Stimulated activated CD8-positive, alpha-beta memory T cell treated with anti-CD3 and anti-CD28 coated beads, Interleukin-4, amount 100 ng/mL, for 4 hours (primary cell): Measurements from ENCODE around the gene COPG2.
"Not testable (repeated sequence)": the region's sequence is repeated elsewhere in the genome, so short reads cannot be mapped to it uniquely, and the experiment has no call there.

Source experiments
- DNase-seq, 2 donors: peaks; one replicate each; pipeline ENCODE4 v3.0.0-alpha.2; 2020; ENCODE audit warnings: low read depth in 2 of 2, low spot score in 1 of 2

Gene COPG2

DNA sequence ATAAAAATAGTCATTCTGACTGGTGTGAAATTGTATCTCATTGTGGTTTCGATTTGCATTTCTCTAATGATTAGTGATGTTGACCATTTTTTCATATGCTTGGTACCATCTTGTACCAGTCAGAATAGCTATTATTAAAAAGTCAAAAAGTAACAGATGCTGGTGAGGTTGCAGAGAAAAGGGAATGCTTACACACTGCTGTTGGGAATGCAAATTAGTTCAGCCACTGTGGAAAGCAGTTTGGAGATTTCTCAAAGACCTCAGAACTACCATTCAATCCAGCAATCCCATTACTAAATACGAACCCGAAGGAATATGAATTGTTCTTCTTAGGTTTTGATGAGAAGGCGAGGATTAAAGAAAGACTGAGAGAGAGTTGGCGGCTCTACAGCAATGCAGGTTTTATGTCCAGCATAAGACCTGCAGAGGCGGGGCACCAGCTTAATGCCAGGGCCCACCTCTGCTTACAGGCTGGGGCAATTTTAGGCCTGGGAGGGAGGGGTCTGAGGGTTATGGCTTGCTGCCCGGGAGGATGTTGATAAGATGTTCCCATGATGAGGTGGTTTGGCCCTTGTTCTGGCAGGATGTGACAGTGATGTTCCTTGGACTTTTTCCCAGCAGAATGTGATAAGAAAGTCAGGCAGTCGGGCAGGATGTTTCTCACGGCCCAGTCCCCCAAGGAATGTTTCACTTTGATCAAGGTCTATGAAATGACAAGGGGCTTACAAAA lies 102.2 kb downstream of the COPG2 start:
- no peak for DNase-seq

DNA sequence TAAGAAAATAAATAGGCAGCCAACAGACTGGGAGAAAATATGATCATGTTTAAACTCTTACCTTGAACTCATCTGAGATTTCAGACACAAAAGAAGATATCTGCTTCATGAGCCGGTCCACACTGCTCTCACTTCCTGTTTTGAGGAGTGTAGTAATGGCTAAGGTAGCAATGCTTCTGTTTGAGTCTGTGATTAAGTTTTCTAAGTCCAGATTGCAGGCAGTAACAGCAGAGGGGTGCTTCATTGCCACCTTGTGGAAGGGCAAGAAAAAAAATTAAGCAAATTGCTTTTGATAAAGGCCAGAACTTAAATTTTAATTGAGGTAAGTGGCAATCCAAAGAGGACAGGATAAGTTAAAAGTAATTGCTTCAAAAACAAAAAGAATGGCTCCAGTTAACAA lies 107.6 kb downstream of the COPG2 start:
- DNase-seq = no peak

DNA sequence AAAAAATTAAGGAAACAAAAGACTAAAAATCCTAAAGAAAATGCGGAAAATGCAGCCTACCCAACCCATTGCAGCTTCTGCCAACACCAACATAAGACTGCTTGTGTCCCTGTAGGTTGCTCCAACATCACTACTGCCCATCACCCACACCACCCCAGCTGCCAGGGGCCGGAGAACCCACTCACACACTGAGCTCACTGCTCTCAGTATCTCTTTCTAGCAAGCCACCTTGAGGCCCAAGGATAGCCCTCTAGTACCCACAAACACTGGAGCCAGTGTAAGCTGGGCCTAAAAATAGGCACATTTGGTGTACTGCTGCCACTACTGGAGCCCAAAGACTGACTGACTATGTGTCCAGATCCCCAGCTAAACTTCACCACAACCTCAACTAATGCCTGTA lies 109.4 kb downstream of the COPG2 start:
- no peak for DNase-seq

GRCh38 chr7:130554481-130554880 lies 114.1 kb downstream of the COPG2 start:
- no peak for DNase-seq

GRCh38 chr7:130553398-130554029 lies 115.0 kb downstream of the COPG2 start:
- DNase-seq = no peak

DNA sequence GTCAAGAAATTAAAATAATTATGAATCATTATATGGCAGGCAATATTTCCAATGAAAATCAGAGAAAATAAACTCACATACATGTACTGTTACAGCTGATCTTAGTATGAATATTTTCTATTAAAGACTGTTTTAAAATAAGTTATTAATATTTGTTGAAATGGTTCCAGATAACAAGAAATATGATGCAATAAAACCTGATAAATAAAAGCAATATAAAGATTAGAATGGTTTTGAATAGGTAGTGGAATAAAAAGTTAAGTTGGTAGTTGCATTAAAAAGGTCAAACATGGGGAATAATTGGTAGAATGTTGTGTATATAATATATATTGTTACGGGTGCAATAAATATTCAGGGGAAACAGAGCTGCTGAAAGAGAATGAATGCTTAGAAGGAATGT lies 124.2 kb downstream of the COPG2 start:
- DNase-seq = no peak

DNA sequence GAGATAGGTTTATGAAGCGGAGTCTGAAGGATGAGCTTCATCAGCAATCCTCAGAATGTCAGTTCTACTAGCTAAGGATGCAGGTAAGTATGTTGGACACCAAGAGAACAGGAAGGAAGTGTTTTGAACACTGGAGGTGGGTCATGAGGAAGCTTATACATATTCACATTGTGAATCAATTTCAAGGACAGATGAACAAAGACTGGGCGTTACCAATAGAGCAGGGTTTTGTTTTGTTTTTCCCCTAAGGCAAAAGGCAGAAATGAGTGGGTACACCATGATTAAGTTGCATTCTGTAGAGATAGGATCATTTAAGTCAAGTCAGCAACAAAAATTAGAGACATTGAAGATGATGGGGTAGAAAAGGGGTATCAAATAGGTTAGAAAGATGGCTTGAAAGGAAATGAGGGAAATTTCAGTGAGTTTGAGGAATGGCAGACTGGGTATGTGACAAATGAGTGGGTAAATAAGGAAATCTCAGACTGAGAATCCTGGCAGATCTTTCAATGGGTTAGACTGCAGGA lies 125.0 kb downstream of the COPG2 start:
- DNase-seq = no peak

DNA sequence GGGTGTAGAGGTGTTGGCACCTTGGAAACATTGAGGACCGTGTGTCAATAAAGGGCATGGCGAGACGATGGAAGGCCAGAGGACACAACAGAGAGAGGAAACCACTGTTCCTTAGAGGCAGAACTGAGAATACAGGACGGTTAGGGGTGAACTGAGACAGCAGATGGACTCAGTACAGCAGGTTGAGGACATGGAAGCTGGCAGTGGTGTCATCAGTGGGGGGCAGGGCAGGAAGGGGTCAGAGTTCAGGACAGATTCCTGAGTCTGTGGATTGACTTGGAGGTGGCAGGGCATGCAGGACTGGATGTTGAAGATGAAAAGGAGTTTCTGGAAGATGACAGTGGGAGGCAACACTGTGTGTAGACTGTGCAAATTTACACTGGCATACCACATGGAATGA lies 126.3 kb downstream of the COPG2 start:
- DNase-seq = not testable (repeated sequence)

DNA sequence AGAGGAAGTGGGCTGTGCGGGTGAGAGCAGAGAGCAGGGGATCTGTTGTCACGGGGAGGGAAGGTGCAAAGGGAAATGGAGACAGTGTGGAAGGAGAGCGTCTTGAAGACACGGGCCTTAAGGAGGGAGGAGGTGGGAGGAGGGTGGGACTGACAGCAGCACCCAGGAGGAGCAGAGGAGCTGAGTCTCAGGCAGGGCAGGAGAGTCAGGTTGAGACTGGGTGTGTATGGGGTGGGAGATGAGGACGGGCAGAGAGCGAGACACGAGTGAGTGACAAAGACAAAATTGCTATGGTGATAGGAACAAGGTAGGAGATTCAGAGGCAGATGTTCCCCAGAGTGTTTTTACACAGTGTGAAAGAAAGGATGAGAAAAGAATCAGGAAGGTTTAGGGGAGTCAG lies 127.3 kb downstream of the COPG2 start:
- DNase-seq = not testable (repeated sequence)

DNA sequence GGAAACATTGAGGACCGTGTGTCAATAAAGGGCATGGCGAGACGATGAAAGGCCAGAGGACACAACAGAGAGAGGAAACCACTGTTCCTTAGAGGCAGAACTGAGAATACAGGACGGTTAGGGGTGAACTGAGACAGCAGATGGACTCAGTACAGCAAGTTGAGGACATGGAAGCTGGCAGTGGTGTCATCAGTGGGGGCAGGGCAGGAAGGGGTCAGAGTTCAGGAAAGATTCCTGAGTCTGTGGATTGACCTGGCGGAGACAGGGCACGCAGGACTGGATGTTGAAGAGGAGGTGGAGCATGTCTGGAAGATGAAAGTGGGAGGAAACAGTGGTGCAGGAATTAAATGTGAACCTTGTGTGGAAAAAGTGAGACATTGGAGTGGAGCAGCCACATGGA lies 130.7 kb downstream of the COPG2 start:
- not testable (repeated sequence) for DNase-seq

- no peak for DNase-seq
Measured at GRCh38 chr7:130529417-130529816, 139.1 kb downstream of the COPG2 start.

DNA sequence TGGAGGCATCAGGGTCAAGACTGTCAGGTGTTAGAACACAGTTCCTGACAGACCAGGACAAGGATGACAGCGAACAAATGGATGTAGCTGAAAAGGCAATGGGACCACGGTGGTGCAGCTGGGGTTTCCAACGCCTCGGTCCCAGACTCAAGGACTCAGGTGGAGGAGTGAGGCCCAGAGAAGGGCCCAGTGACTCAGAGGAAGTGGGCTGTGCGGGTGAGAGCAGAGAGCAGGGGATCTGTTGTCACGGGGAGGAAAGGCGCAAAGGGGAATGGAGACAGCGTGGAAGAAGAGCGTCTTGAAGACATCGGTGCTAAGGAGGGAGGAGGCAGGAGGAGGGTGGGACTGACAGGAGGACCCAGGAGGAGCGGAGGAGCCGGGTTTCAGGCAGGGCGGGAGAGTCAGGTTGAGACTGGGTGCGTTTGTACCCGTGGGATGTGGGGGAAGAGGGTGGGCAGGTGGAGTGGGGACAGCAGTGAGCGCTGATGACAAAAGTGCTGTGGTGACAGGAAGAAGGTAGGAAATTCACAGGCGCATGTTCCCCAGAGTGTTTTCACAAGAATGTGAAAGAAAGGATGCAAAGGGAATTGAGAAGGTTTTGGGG lies 140.7 kb downstream of the COPG2 start:
- not testable (repeated sequence) for DNase-seq

DNA sequence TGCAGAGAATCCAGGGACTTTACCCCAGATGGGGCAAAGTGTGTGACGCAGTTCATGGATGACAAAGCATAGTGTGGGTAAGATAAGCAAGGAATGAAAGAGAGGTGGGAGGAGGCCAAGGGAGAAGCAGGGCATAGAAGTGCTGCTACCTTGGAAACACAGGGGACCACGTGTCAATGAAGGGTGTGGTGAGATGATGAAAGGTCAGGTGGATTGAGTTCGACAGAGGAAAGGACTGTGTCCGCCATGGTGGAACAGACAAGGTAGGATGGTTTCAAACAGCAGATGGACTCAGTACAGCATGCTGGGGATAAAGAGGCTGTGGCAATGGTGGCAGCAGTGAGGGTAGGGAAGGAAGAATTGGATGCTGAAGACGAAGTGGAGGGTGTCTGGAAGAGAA lies 143.9 kb downstream of the COPG2 start:
- no peak for DNase-seq

GRCh38 chr7:130523519-130524125 lies 144.9 kb downstream of the COPG2 start:
- not testable (repeated sequence) for DNase-seq

DNA sequence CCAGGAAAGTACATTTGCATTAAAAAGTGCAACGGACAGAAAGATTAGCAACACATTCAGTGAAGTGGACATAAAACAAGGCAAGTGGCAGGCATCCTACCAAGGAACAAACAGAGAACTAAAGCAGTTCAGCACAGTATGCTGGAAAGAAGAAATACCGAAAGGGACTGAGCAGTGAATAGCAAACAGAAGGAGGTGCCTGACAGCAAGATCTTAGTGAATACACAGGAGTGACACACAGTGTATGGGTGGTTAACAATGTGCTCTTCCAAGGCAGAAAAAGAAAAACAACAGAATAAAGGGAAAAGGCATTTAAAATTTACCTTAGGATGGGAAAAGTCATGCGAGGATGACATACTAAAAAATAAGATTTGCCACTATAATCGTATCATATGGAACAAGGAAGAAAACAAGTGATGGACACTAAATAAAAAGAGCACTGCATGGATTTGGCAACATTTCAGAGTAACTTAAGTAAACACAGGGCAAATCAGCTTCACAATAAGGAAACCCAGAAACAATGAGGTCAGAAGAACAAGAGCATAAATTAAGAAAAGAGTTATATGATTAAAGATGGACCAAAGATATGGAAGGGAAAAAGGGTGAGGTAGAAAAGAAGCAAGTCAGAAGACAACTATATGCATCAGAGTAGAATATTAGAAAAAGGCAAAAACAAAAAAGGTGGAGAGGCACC lies 147.1 kb downstream of the COPG2 start:
- no peak for DNase-seq

DNA sequence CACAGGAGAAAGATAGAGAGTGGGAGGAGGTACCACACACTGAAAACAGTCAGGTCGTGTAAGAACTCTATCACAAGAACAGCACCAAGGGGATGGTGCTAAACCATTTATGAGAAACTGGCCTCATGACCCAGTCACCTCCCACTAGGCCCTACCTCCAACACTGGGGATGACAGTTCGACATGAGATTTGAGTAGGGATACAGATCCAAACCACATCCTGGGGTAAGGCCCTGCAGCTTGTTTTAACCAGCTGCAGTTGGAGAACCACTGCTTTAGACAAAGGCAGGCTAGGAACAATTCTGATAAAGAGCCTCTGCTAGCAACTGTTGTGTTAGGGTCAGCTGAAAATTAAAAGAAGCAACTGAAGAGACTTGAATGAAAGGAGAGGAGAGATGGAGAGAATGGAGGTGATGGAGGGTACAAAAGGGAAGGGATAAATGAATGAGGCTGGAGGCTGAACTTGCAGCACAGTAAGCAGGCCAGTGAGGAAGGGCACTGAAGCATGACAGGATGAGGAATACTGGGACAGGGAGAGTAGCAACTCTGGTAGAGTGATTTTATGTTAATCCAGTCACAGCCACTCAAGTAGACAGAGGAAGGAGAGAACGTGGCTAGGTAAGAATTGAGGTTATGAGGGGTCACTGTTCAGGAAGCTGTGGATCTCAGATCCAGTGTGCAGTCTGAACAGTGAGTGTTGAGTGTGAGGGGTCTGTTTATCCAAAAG lies 153.1 kb downstream of the COPG2 start:
- no peak for DNase-seq

DNA sequence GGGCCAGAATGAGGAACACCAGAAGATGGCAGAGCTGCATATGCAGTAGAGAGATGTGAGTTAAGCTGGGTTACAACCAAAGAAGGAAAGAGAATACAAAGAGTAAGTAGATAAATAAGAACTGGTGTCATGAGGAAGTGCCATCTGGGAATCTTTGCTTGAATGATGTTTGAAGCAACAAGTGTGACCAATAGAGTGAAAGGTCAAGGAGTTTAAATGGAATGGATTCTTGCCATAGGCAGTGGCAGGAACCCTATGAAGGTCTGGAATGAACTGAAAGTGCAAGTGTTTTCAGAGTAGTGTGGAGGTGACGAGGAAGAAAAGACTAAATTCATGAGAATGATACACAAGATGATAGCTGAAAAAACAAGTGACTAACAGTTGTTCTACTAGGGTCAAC lies 155.1 kb downstream of the COPG2 start:
- DNase-seq = no peak

DNA sequence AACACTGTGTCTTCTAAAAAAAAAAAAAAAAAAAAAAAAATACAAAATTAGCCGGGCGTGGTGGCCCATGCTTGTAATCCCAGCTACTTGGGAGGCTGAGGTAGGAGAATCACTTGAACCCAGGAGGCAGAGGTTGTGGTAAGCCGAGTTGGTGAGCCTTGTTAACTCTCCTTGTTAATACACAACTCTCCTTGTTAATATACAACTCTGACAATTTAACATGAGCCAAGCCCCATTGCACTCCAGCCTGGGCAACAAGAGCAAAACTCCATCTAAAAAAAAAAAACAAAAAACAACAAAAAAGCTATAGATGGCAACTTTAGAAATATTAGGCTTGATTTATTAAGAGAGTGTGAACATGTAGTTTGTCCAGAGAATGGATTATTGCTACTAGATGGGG lies 156.5 kb downstream of the COPG2 start:
- not testable (repeated sequence) for DNase-seq

- DNase-seq = no peak
Measured at GRCh38 chr7:130506358-130506757, 162.2 kb downstream of the COPG2 start.

DNA sequence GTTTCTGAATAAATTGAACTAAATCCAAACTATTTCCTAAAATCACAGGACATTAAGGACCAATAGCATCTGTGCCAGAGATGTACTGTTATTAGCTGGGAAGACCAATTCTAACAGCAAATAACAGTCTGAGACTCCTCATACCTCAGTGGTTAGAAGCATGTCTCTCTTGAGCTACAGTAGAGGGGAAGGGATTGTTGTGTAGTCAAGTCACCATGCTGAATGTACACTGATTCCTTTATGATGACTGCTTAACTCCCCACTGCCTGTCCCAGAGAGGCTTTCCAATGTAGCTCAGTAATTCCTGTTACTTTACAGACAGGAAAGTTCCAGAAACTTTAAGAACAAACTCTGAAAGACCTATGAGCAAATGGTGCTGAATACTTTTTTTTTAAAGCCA lies 162.8 kb downstream of the COPG2 start:
- no peak for DNase-seq

- DNase-seq = no peak
Measured at GRCh38 chr7:130500910-130501309, 167.6 kb downstream of the COPG2 start.
